ENCODE measurements around the gene IRF1. TPM values are rescaled to one million over a fixed set of nuclear protein-coding genes. Genes with fewer than 3 reads are reported as not detected.
A peak's percentile ranks its signal among the peaks of the same experiment; 100 is the strongest.

IRF1 gene
- total RNA-seq, 1 experiment from 2014 or later, result 5.7 TPM

DNA sequence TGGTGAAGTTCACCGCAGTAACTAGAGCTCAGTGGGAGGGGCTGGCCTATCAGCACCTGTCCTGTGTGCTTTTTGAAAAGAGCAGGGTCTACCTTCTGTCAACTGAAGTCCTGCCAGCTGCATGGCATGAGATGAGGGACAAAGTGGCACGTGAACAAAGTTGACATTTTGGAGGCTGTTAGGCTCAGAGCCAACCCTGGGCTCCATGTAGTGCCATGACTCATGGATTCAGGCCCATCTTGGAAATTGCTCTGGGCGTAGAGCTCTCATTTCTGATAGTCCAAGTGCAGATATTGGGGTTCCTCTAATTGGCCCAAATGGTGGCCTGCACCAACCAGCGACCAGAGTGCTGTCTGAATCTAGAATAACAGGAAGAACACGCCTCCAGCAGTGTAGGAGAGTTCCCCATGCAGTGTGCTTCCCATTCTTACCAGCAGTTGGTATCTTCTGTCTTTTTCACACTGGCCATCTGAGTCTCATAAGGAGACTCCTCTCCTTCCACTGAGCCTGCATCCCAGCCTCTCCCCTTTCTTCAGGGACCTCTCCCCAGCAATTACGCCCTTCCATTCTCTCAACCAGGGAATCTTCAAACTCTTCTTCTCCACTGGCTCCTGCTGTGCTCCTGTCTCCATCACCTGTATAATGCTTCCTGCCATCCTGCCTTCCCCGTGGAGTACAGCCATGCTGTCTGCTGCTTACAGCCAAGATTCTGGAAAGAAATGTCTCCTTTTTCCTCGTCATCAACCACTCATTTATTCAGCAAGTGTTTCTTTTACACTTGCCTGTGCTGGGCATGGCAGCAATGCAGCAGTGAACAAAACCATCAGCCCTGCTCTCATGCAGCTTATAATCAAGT lies 30.4 kb downstream of the IRF1 start:
- Histone ChIP-seq H3K9me3 (ENCODE audit: low read depth, low read length, poor library complexity, severe bottlenecking) (no peaks in the 10 kb centered on the region), H3K27ac (ENCODE audit: low read depth, low read length, poor library complexity, severe bottlenecking) (no peak overlapping the region), H3K36me3 (ENCODE audit: insufficient read depth, low read length, poor library complexity, severe bottlenecking) (no peaks in the 10 kb centered on the region), H3K4me3 (ENCODE audit: low read depth, low read length, poor library complexity, severe bottlenecking) (no peak overlapping the region), H3K27me3 (replicated peaks; ENCODE audit: insufficient read depth, low read depth, low read length, poor library complexity) (no peaks in the 10 kb centered on the region), H3K4me1 (ENCODE audit: insufficient read depth, low read length, poor library complexity, severe bottlenecking) (peaks cover 37% of the 10 kb centered on the region)
- ChIA-PET POLR2A (ENCODE audit: low non-redundant PET) (no interaction called here), CTCF (no interaction called here)
- no TSS peak for BruUV-seq (replicated peaks)
- intact Hi-C loops (cut with micrococcal nuclease; ENCODE audit: unreplicated experiment), result no loop called here
- TF ChIP-seq, protein P1, sequence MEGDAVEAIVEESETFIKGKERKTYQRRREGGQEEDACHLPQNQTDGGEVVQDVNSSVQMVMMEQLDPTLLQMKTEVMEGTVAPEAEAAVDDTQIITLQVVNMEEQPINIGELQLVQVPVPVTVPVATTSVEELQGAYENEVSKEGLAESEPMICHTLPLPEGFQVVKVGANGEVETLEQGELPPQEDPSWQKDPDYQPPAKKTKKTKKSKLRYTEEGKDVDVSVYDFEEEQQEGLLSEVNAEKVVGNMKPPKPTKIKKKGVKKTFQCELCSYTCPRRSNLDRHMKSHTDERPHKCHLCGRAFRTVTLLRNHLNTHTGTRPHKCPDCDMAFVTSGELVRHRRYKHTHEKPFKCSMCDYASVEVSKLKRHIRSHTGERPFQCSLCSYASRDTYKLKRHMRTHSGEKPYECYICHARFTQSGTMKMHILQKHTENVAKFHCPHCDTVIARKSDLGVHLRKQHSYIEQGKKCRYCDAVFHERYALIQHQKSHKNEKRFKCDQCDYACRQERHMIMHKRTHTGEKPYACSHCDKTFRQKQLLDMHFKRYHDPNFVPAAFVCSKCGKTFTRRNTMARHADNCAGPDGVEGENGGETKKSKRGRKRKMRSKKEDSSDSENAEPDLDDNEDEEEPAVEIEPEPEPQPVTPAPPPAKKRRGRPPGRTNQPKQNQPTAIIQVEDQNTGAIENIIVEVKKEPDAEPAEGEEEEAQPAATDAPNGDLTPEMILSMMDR (conservative IDR thresholded peaks at IDR 0.05; ENCODE audit: low read depth, low read length), result 0 out of 2 replicates have a peak, but pooled peaks have one; percentile 15
- no peak for TF ChIP-seq EZH2 (IDR thresholded peaks at IDR 0.05; ENCODE audit: borderline replicate concordance, low read depth, low read length, poor library complexity, severe bottlenecking)
- peak; percentile 25 for DNase-seq (ENCODE audit: low spot score)

DNA sequence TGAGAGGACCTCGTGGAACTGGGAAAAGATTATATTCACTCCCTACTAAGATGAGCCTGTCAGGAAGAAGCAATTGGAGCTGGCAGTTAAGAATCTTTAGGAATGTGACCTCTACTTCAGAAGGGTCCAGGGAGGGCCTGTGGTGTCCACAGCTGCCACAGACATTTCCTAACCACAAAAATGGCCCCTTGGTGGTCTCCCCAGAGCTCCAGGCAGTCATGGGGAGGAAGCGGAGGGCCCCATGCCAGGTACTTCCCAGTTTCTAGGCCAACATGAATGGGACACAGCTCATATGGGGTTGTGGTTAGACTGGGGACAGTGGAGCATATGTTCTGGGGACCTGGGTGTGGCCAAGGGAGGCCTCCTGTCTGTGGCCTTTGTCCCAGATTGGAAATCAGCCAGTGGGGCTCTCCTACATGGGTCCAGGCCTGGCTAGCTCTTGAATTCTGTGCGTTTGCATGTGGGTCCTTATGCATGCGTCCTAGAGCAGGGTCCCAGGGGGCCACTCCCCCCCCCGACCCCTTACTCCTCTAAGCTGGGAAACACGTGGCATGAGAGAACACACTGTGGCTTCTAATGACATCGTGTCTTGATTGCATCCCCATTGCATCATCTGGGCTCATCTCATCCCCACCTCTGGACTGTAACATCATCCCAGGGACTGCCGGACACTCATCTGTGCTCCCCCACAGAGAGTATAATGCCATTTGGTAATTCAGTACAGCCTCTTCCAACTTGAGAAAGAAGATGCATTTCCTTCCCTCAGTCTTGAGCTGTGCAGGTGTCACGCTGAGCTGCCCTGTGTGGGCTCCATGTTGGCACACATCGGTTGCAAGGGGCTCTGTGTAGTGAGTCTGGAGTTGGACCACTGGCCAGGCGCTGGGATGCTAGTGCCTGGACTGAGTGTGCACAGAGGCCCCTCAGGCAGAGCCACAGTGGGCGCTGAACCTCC lies 31.3 kb downstream of the IRF1 start:
- CTCF ChIA-PET, result interaction anchor here (0.5 kb wide), 1 partner anchor 37 kb away, joined by 5 read pairs; no protein-coding TSS in a partner anchor
- POLR2A ChIA-PET (ENCODE audit: low non-redundant PET), result interaction anchor here (0.6 kb wide), 1 partner anchor 26 kb away, joined by 4 read pairs; no protein-coding TSS in a partner anchor
- no peak for DNase-seq (ENCODE audit: low spot score)
- Histone ChIP-seq H3K36me3 (ENCODE audit: insufficient read depth, low read length, poor library complexity, severe bottlenecking) (no peaks in the 10 kb centered on the region), H3K9me3 (ENCODE audit: low read depth, low read length, poor library complexity, severe bottlenecking) (no peaks in the 10 kb centered on the region), H3K27ac (ENCODE audit: low read depth, low read length, poor library complexity, severe bottlenecking) (peak overlapping the region; percentile 17), H3K4me1 (ENCODE audit: insufficient read depth, low read length, poor library complexity, severe bottlenecking) (peaks cover 31% of the 10 kb centered on the region), H3K4me3 (ENCODE audit: low read depth, low read length, poor library complexity, severe bottlenecking) (no peak overlapping the region), H3K27me3 (replicated peaks; ENCODE audit: insufficient read depth, low read depth, low read length, poor library complexity) (no peaks in the 10 kb centered on the region)
- TF ChIP-seq, protein P1 (conservative IDR thresholded peaks at IDR 0.05; ENCODE audit: low read depth, low read length), result no peak
- TF ChIP-seq EZH2 (IDR thresholded peaks at IDR 0.05; ENCODE audit: borderline replicate concordance, low read depth, low read length, poor library complexity, severe bottlenecking), result no peak
- no TSS peak for BruUV-seq (replicated peaks)
- intact Hi-C loops (cut with micrococcal nuclease; ENCODE audit: unreplicated experiment), result no loop called here

DNA sequence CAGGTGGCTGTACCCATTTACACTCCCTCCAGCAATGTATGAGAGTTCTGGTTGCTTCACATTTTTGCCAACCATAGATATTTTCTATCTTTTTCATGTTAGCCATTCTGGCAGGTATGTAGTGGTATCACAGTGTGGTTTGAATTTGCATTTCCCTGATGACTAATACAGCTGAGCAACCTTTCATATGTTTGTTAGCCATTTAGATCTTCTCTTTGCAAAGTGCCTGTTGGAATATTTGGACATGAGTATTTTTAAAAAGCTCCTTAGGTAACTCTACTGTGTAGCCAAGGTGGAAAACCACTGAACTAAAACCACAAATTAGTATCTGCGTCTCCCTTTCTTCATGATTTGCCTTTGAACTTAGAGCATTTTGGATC lies 31.9 kb downstream of the IRF1 start:
- no peak for TF ChIP-seq EZH2 (IDR thresholded peaks at IDR 0.05; ENCODE audit: borderline replicate concordance, low read depth, low read length, poor library complexity, severe bottlenecking)
- Histone ChIP-seq H3K27me3 (replicated peaks; ENCODE audit: insufficient read depth, low read depth, low read length, poor library complexity) (no peaks in the 10 kb centered on the region), H3K9me3 (ENCODE audit: low read depth, low read length, poor library complexity, severe bottlenecking) (no peaks in the 10 kb centered on the region), H3K4me1 (ENCODE audit: insufficient read depth, low read length, poor library complexity, severe bottlenecking) (peaks cover 25% of the 10 kb centered on the region), H3K4me3 (ENCODE audit: low read depth, low read length, poor library complexity, severe bottlenecking) (no peak overlapping the region), H3K36me3 (ENCODE audit: insufficient read depth, low read length, poor library complexity, severe bottlenecking) (no peaks in the 10 kb centered on the region), H3K27ac (ENCODE audit: low read depth, low read length, poor library complexity, severe bottlenecking) (peak overlapping the region; percentile 17)
- no TSS peak for BruUV-seq (replicated peaks)
- intact Hi-C loops (cut with micrococcal nuclease; ENCODE audit: unreplicated experiment), result no loop called here
- no peak for DNase-seq (ENCODE audit: low spot score)
- ChIA-PET CTCF (interaction anchor here (0.5 kb wide), 1 partner anchor 38 kb away, joined by 5 read pairs; no protein-coding TSS in a partner anchor), POLR2A (ENCODE audit: low non-redundant PET) (interaction anchor here (0.6 kb wide), 1 partner anchor 27 kb away, joined by 4 read pairs; no protein-coding TSS in a partner anchor)

Data from A673 (cell line).